IMR-90 (cell line): ENCODE data around the gene KLHL29.

ENCODE experiments used
- MAFK ChIP-seq: IDR thresholded peaks from 2 replicates; pipeline ENCODE4 v1.6.1; 2012; ENCODE audit warnings: low read depth, low read length, improper control_type of control experiment
- NFE2L2 ChIP-seq: fragments of 150-350 bp; IDR thresholded peaks from 2 replicates; pipeline ENCODE4 v1.6.1; 2016; ENCODE audit warnings: low read depth, mild to moderate bottlenecking, low read length
- POLR2A ChIP-seq: IDR thresholded peaks from 2 replicates; pipeline ENCODE4 v1.6.1; 2012; ENCODE audit warnings: mild to moderate bottlenecking, low read depth, low read length
- RAD21 ChIP-seq: IDR thresholded peaks from 2 replicates; pipeline ENCODE4 v1.6.1; 2012; ENCODE audit warnings: low read length, improper control_type of control experiment
- RCOR1 ChIP-seq: IDR thresholded peaks from 2 replicates; pipeline ENCODE4 v1.6.1; 2012; ENCODE audit warnings: mild to moderate bottlenecking, low read length, improper control_type of control experiment; ENCODE audit not compliant: insufficient replicate concordance
- RFX5 ChIP-seq: IDR thresholded peaks from 2 replicates; pipeline ENCODE4 v1.8.0; 2012; ENCODE audit warnings: low read depth, mild to moderate bottlenecking, low read length, moderate library complexity
- TF ChIP-seq, protein P1 (sequence below): conservative IDR thresholded peaks from 2 replicates; pipeline ENCODE4 v1.5.1; 2012; ENCODE audit warnings: mild to moderate bottlenecking, low read depth, low read length, improper control_type of control experiment

DNA sequence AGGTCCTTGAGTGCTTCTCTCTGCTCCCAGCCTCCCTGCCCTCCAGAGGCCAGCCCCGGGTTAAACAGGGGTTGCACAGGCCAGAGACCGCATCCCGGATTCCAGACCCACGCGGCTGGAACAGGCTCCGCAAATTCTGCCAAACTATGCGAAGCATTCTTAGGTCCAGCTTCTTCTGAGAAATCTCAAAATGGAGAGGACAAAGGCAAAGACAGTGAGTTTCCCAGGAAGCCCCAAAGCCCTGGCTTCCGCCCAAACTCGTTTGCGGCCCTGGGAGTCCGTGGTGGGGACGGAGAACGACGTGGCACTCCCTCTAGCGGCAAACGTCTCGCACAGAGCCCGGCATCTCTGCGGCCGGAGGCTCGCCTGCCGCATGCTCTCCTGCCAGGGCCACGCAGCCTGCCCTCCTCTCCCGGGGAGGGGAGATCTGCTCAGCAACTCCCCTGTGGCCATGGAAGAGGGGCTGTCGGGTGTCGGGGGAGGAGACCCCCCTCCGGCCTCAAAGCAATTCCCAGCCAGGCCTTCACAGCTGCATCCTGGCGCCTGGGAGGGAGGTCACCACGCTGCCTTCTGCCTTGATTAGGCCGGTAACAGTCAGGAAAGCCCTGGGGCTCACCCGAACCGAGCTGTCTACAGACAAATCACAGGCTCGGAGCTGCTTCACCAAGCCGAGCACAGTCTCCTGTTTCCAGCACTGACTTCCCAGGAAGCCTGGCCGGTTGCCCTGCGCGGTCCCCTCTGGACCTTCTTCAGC lies 33.4 kb upstream of the KLHL29 start:
- TF ChIP-seq NFE2L2 = no peak
- TF ChIP-seq, protein P1, sequence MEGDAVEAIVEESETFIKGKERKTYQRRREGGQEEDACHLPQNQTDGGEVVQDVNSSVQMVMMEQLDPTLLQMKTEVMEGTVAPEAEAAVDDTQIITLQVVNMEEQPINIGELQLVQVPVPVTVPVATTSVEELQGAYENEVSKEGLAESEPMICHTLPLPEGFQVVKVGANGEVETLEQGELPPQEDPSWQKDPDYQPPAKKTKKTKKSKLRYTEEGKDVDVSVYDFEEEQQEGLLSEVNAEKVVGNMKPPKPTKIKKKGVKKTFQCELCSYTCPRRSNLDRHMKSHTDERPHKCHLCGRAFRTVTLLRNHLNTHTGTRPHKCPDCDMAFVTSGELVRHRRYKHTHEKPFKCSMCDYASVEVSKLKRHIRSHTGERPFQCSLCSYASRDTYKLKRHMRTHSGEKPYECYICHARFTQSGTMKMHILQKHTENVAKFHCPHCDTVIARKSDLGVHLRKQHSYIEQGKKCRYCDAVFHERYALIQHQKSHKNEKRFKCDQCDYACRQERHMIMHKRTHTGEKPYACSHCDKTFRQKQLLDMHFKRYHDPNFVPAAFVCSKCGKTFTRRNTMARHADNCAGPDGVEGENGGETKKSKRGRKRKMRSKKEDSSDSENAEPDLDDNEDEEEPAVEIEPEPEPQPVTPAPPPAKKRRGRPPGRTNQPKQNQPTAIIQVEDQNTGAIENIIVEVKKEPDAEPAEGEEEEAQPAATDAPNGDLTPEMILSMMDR = peak; percentile 82
- TF ChIP-seq RFX5 = no peak
- no peak for TF ChIP-seq POLR2A
- TF ChIP-seq MAFK = no peak
- peak; percentile 80 for TF ChIP-seq RAD21
- TF ChIP-seq RCOR1 = no peak
